Measurements from ENCODE around the gene TRIM65. TPM values are rescaled to one million over a fixed set of nuclear protein-coding genes. Genes with fewer than 3 reads are reported as not detected.

The TRIM65 gene
- total and polyA plus RNA-seq, 2 of the 13 experiments (the other 11 are each of a cell fraction or from before 2014, with no cell fraction given), result 10.3 to 22.4 TPM

- TF ChIP-seq ZHX2 (IDR thresholded peaks at IDR 0.05; ENCODE audit: low read depth), result no peak
- TF ChIP-seq ZHX2 (CRISPR knock-in tag; IDR thresholded peaks at IDR 0.05; ENCODE audit: borderline replicate concordance), result peak; percentile 68; the same call in 1 of the 2 replicates
- no peak for TF ChIP-seq ATF1 (CRISPR knock-in tag; IDR thresholded peaks at IDR 0.05)
- TF ChIP-seq SALL2 (CRISPR knock-in tag; IDR thresholded peaks at IDR 0.05), result peak; percentile 82
- no peak for TF ChIP-seq MLLT10 (CRISPR knock-in tag; IDR thresholded peaks at IDR 0.05)
- TF ChIP-seq TEAD3 (CRISPR knock-in tag; optimal IDR thresholded peaks at IDR 0.05; ENCODE audit: borderline replicate concordance), result peak; percentile 39
- peak; percentile 59; the same call in 1 of the 2 replicates for TF ChIP-seq SKIL (CRISPR knock-in tag; IDR thresholded peaks at IDR 0.05; ENCODE audit: borderline replicate concordance)
- TF ChIP-seq JUNB (CRISPR knock-in tag; IDR thresholded peaks at IDR 0.05; ENCODE audit: borderline replicate concordance), result no peak
- no peak; the same call in 1 of the 2 replicates for TF ChIP-seq ZMAT3 (CRISPR knock-in tag; conservative IDR thresholded peaks at IDR 0.05)
- no peak for TF ChIP-seq ZNF224 (CRISPR knock-in tag; IDR thresholded peaks at IDR 0.05)
- no peak for TF ChIP-seq RFX3 (CRISPR knock-in tag; IDR thresholded peaks at IDR 0.05)
- TF ChIP-seq NR2F2 (IDR thresholded peaks at IDR 0.05; ENCODE audit: borderline replicate concordance, low read depth), result peak; percentile 89
- TF ChIP-seq ZNF350 (CRISPR knock-in tag; IDR thresholded peaks at IDR 0.05; ENCODE audit: borderline replicate concordance, low read depth), result no peak
- no peak for TF ChIP-seq ZNF563 (CRISPR knock-in tag; IDR thresholded peaks at IDR 0.05)
- TF ChIP-seq GPN1 (CRISPR knock-in tag; IDR thresholded peaks at IDR 0.05; ENCODE audit: borderline replicate concordance), result peak; percentile 29; the same call in 1 of the 2 replicates
- TF ChIP-seq MTF2 (CRISPR knock-in tag; IDR thresholded peaks at IDR 0.05; ENCODE audit: borderline replicate concordance), result no peak; the same call in 1 of the 2 replicates
- peak; percentile 65; the same call in 1 of the 2 replicates for TF ChIP-seq ZNF180 (CRISPR knock-in tag; IDR thresholded peaks at IDR 0.05; ENCODE audit: borderline replicate concordance, low read depth)
- TF ChIP-seq FOXP4 (CRISPR knock-in tag; IDR thresholded peaks at IDR 0.05), result peak; percentile 60
- 0 out of 2 replicates have a peak, but pooled peaks have one; percentile 10 for TF ChIP-seq ZNF569 (CRISPR knock-in tag; IDR thresholded peaks at IDR 0.05; ENCODE audit: borderline replicate concordance)
These were observed 4.9 kb downstream of the TRIM65 start (continued) for GRCh38 chr17:75891605-75892555.

Data from HepG2 (cell line).